Lung microvascular endothelial cell (primary cell): Measurements from ENCODE around the gene JAZF1. TPM values are rescaled to one million over a fixed set of nuclear protein-coding genes. Genes with fewer than 3 reads are reported as not detected.

ENCODE experiments used
- DNase-seq, 2 donors: peaks; one replicate each; pipeline versions ENCODE4 v3.0.0 to v3.0.0-alpha.2; 2010; ENCODE audit warnings: low read depth in 2 of 2
- total RNA-seq: library from RNA; depleted of rRNA; stranded (reverse); fragments of >200 nt; gene quantifications from 2 replicates; pipeline ENCODE4 v1.2.1, GENCODE V29; 2014

JAZF1 gene
- total RNA-seq, 1 donor from 2014 or later = 1.4 TPM

- no peak for DNase-seq
Observed at GRCh38 chr7:27840313-27840712, 340.3 kb downstream of the JAZF1 start.

DNA sequence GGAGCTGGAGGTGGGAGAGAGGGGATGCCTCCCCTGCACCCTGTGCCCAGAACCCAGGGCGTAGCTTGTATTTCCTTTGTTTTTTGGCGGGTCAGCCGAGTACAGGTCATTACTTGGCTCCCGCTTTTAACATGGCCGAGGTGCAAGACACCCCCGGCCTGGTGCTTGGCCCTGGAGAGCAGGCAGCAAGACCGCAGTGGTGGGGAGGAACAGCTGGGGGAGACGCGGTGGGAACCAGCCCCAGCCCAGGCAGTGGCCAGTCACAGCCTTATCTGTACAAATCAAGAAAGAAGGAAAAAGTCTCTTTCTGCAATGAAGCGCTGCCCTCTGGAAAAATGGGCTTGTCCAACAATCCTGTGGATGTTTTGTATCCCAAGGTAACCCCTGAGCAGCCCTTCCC, 341.5 kb downstream of the JAZF1 start:
- DNase-seq = no peak

- no peak for DNase-seq
Observed at GRCh38 chr7:27836536-27836935, 344.1 kb downstream of the JAZF1 start.

GRCh38 chr7:27835376-27835775, 345.2 kb downstream of the JAZF1 start:
- DNase-seq = peak; percentile 39 to 67

DNA sequence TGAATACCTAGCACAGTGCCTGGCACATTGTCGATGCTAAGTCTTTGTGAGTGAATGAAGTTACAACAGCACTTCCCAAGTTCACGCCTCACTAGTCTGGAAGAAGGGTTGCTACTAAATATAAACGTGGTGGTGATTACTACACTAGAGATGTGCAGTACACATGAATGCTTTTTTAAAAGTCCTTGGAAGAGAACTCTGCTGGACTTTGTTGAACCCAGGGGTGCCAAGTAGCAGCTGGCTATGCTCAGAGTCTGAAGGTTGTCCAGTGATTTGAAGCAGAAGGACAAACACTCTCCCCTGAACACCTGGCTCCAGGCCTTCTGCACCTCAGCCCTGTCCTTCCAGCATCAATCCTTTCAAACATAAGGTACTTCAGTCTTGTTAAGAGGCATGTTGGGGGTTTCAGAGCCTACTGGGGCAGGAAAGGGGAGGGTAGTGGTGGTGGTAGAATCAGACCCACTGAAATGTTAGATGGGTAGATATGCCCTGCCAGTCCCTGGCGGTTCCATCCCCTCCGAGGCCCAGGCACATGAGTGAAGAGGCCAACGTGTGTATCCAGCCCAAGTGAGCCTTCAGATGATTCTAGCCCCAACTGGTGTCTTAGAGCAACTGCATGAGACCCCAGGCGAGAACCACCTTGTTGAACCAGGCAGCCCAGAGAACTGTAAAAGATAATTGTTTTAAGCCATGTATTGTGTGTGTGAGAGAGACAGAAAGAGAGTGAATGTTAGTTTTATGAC, 346.2 kb downstream of the JAZF1 start:
- DNase-seq = no peak

- DNase-seq = no peak
Observed at GRCh38 chr7:27826357-27826756, 354.2 kb downstream of the JAZF1 start.

- no peak for DNase-seq
Observed at GRCh38 chr7:27825891-27826290, 354.7 kb downstream of the JAZF1 start.

GRCh38 chr7:27822245-27822644, 358.4 kb downstream of the JAZF1 start:
- DNase-seq = no peak

DNA sequence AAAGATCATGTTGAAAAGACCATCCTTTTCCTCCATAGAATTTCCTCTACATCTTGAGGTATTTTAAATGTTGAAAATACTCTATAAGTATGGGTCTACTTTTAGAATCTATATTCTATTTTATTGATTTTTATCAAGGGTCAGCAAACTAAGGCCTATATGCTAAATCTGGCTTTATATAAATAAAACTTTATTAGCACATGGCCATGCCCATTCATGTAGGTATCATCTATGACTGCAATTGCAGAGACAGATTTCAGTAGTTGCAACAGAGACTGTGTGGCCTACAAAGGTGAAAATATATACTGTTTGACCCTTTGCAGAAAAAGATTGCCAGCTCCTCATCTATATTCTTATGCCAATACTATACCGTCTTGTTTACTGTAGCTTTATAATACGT, 367.9 kb downstream of the JAZF1 start:
- DNase-seq = no peak

- DNase-seq = no peak
Observed at GRCh38 chr7:27810186-27810585, 370.4 kb downstream of the JAZF1 start.

DNA sequence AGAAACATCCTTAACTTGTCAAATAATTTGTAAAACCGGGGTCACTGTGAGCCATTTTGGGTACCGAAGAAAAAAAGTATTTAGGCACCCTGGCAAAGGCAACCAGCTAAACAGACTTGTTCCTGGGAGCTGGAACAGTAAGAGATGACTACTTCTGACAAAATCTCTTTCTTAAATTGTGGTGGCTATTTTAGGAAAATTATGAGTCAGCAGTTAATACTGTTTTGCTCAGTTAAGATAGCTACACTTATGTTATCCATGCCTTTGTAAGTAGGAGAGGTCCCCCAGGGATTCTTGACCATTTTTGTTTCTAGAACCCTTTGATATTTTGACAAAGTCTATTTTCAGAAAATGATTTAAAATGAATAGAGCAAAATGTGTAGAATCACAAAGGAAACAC, 372.0 kb downstream of the JAZF1 start:
- peak in 1 of 2 donors; percentile 25 for DNase-seq

- DNase-seq = no peak
Observed at GRCh38 chr7:27804139-27804538, 376.5 kb downstream of the JAZF1 start.

- DNase-seq = no peak
Observed at GRCh38 chr7:27802999-27803398, 377.6 kb downstream of the JAZF1 start.

GRCh38 chr7:27799212-27799611, 381.4 kb downstream of the JAZF1 start:
- no peak for DNase-seq

- DNase-seq = no peak
Observed at GRCh38 chr7:27795977-27796376, 384.6 kb downstream of the JAZF1 start.

- DNase-seq = no peak
Observed at GRCh38 chr7:27793780-27794179, 386.8 kb downstream of the JAZF1 start.

GRCh38 chr7:27788437-27788836, 392.2 kb downstream of the JAZF1 start:
- no peak for DNase-seq

DNA sequence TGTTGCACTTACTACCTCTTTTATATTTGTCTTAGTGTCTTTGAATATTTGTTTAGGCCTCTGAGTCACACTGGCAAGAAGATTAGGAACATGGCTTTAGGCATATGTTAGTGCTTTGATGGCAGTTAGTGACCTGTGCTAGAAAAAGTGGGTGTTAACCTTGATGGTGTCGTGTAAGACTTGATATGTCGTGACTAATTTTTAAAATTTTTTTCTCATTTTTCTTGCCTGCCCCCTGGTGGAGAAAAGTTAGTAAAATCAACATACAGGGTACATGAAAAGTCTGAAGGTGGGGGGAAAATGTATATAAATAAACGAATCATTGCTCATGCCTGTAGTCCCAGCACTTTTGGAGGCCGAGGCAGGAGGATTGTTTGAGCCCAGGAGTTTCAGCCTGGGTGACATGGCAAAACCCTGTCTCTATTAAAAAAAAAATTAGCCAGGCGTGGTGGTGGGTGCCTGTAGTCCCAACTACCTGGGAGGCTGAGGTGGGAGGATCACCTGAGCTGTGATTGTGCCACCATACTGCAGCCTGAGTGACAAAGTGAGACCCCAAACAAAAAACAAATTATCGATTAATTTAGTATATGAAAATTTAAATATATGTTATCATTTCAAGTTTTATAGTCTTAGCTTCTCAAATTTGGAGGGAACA, 396.1 kb downstream of the JAZF1 start:
- DNase-seq = peak; percentile 60 to 72

DNA sequence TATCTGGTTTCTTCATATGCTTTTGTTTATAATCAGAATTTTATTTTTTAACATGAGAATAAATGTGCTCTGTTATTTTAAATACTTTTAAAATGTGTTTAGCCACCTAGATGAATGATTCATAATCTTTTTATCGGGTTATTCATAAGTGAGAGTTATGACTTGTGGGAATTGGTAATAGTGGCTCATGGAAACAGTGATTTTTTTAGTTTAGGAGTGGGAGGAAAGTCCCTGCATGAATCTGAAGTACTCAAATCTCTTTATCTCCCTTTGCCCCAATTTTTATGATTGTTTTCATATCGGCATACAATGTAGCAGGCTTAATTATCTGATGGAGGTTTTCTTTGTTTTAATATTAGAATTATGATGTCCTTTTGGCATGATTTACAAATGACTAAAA, 397.7 kb downstream of the JAZF1 start:
- DNase-seq = peak; percentile 5 to 19

GRCh38 chr7:27781188-27781587, 399.4 kb downstream of the JAZF1 start:
- DNase-seq = no peak
